NB4 (cell line): Measurements from ENCODE around the gene NRIP1.

Experiments used
- POLR2A ChIP-seq: IDR thresholded peaks from 2 replicates; pipeline ENCODE4 v1.6.1; 2011; ENCODE audit warnings: mild to moderate bottlenecking; ENCODE audit not compliant: insufficient read length; ENCODE audit errors: extremely low read depth
- TF ChIP-seq, protein P1 (sequence below): IDR thresholded peaks from one replicate; pipeline ENCODE4 v1.5.1; 2012; ENCODE audit warnings: low read depth, low read length

DNA sequence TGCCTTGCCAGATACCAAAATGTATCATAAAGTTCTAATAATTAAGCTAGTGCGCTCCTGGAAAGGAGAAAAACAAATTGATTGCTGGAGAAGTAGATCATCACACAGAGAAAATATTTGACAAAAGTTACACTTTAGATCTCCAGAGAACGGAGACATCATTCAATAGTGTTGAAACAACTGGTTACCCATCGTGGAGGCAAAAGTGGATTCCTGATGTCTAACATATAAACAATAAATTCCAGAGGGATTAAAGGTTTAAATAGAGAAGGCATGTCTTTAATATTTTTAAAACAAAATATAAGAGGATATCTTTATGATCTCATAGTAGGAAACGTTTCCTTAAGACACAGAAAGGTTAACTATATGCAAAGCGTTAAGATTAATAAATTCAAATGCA lies 41.0 kb downstream of the NRIP1 start:
- TF ChIP-seq, protein P1, sequence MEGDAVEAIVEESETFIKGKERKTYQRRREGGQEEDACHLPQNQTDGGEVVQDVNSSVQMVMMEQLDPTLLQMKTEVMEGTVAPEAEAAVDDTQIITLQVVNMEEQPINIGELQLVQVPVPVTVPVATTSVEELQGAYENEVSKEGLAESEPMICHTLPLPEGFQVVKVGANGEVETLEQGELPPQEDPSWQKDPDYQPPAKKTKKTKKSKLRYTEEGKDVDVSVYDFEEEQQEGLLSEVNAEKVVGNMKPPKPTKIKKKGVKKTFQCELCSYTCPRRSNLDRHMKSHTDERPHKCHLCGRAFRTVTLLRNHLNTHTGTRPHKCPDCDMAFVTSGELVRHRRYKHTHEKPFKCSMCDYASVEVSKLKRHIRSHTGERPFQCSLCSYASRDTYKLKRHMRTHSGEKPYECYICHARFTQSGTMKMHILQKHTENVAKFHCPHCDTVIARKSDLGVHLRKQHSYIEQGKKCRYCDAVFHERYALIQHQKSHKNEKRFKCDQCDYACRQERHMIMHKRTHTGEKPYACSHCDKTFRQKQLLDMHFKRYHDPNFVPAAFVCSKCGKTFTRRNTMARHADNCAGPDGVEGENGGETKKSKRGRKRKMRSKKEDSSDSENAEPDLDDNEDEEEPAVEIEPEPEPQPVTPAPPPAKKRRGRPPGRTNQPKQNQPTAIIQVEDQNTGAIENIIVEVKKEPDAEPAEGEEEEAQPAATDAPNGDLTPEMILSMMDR = no peak
- TF ChIP-seq POLR2A = no peak
